Heart right ventricle (tissue), 16 donors: ENCODE results near the gene DDX56. TPM values are rescaled to one million over a fixed set of nuclear protein-coding genes. Genes with fewer than 3 reads are reported as not detected.

ENCODE experiments used
- ATAC-seq, 8 donors: fragments of 200-7000 bp; cut with Tn5 transposase; one replicate each; pipeline ENCODE4 v1.9.1; 2020; ENCODE audit warnings: mild to moderate bottlenecking in 8 of 8, moderate library complexity in 8 of 8, moderate number of reproducible peaks in 1 of 8
- DNase-seq, 2 donors: peaks; one replicate each; pipeline ENCODE4 v3.0.0-alpha.2; 2020
- H3K27ac ChIP-seq, 10 donors: fragments of 200-600 bp; sonication (generic) in 2 of 10; one replicate each; pipeline versions ENCODE4 v1.5.0 to v1.8.0; 2020 to 2022; ENCODE audit warnings: mild to moderate bottlenecking in 3 of 10
- H3K27me3 ChIP-seq, 7 donors: fragments of 200-600 bp; one replicate each; pipeline ENCODE4 v1.8.0; 2021 to 2022; ENCODE audit warnings: mild to moderate bottlenecking in 2 of 7
- H3K36me3 ChIP-seq, 9 donors: fragments of 200-600 bp; sonication (generic) in 1 of 9; one replicate each; pipeline versions ENCODE4 v1.5.0 to v1.8.0; 2020 to 2022; ENCODE audit warnings: mild to moderate bottlenecking in 2 of 9
- H3K4me1 ChIP-seq, 9 donors: fragments of 200-600 bp; sonication (generic) in 1 of 9; one replicate each; pipeline versions ENCODE4 v1.5.0 to v1.8.0; 2020 to 2022; ENCODE audit warnings: mild to moderate bottlenecking in 4 of 9
- H3K4me3 ChIP-seq, 10 donors: fragments of 200-600 bp; sonication (generic) in 2 of 10; one replicate each; pipeline versions ENCODE4 v1.5.0 to v1.8.0; 2020 to 2022; ENCODE audit warnings: mild to moderate bottlenecking in 7 of 10, moderate library complexity in 2 of 10
- H3K9me3 ChIP-seq, 11 donors: fragments of 200-600 bp in 10 of 11; sonication (generic) in 2 of 11; one replicate each; pipeline versions ENCODE4 v1.5.0 to v1.8.0; 2013 to 2022; ENCODE audit warnings: mild to moderate bottlenecking in 2 of 11, control low read depth in 1 of 11, moderate library complexity in 1 of 11
- CTCF ChIP-seq, 9 donors: fragments of 200-600 bp; sonication (generic) in 2 of 9; IDR thresholded peaks; one replicate each; pipeline versions ENCODE4 v1.5.0 to v1.8.0; 2021 to 2022; ENCODE audit warnings: antibody characterized with exemption in 9 of 9, mild to moderate bottlenecking in 5 of 9, moderate library complexity in 1 of 9
- WGBS, 2 donors: extraction: QIAGEN DNeasy Blood & Tissue Kit; methylation state at CpG; one replicate each; pipeline ENCODE4 v1.1.7; 2013; ENCODE audit warnings: inconsistent platforms in 1 of 2; 5-methylcytosine and 5-hydroxymethylcytosine counted together
- intact Hi-C, 10 donors: fragments of 100-400 bp; cut with DNase I; formaldehyde crosslinking; loops; one replicate each; pipeline versions ENCODE4 v1.11.1 to v1.14.2; 2022
- polyA plus RNA-seq, 2 donors: library from polyadenylated mRNA; stranded (reverse); fragments of 200-250 nt; gene quantifications; one replicate each; pipeline ENCODE4 v1.2.3, GENCODE V29; 2013
- total RNA-seq, 10 donors: library from RNA; stranded (reverse); fragmentation: NEBNext Ultra II Directional in 3 of 10; extraction: Animal tissue kit (Norgen Biotek cat#: 25700) in 3 of 10; gene quantifications; one replicate each; pipeline versions ENCODE4 v1.2.1 to v1.2.4, GENCODE V29; 2021 to 2023
- donor health status: Arrhythmogenic right ventricular cardiomyopathy.
- donor health status: ischemic (EF 13 %, LVEDD 7.1; RV severe dilation, severe dysfunction).
- donor health status: healthy with polysubstance abuse.
- donor health status: DM: no; HTN: yes; CAD: no.
- donor health status: DM: no; HTN: no; CAD: no.
- donor health status: ischemic (EF 25% LVEDD 6.9; RV normal size, moderate dysfunction).
- donor health status: ischemic (EF 25% LVEDD 5.7; RV mildly dilated, moderate dysfunction).
- donor health status: healthy.
- donor health status: DM: yes; HTN: yes; CAD: no.
- donor health status: Ischemic cardiomyopathy.
- donor health status: ischemic (EF 35%, LVEDD 5.7; RV mildly dilated, moderate dysfunction).
- donor health status: nonischemic (EF 11% LVEDD 7.7; RV severe dilation, severe dysfunction).
- donor health status: DM: yes; HTN: yes; CAD: no.
- donor health status: PGD.
- donor health status: ischemic (EF 29% LVEDD 5.4; RV normal size, mild dysfunction).
- donor health status: nonischemic (EF 23%, LVEDD 6.1; RV moderate dilation, normal function).

The DDX56 gene
- total and polyA plus RNA-seq, 12 donors, result 23.2 to 100 (median 29.0) TPM

- H3K9me3 ChIP-seq, result no peaks in the 10 kb centered on the region
- no peak overlapping the region for H3K27ac ChIP-seq
- DNase-seq (no peak), ATAC-seq (no peak)
- WGBS, 2 donors, result 94 to 95% methylated on average over 8 of the region's 8 CpGs
- no peaks in the 10 kb centered on the region for H3K4me1 ChIP-seq
- intact Hi-C loops, result no loop called here
- no peaks in the 10 kb centered on the region for H3K27me3 ChIP-seq
- no peak for TF ChIP-seq CTCF (IDR thresholded peaks at IDR 0.05)
- H3K4me3 ChIP-seq, result no peak overlapping the region
- no peaks in the 10 kb centered on the region for H3K36me3 ChIP-seq
Observed at GRCh38 chr7:44535348-44536064, 38.2 kb downstream of the DDX56 start.

- 54 to 57% methylated on average over 7 of the region's 7 CpGs for WGBS, 2 donors
- TF ChIP-seq CTCF (IDR thresholded peaks at IDR 0.05), result peak; percentile 8 to 70 (median 49)
- no peaks in the 10 kb centered on the region for H3K9me3 ChIP-seq
- H3K27me3 ChIP-seq, result no peaks in the 10 kb centered on the region
- H3K36me3 ChIP-seq, result no peaks in the 10 kb centered on the region
- H3K4me3 ChIP-seq, result no peak overlapping the region
- H3K27ac ChIP-seq, result no peak overlapping the region
- H3K4me1 ChIP-seq, result no peaks in the 10 kb centered on the region
- DNase-seq, result no peak
- peak in 4 of 8 donors; percentile 14 to 54 (median 39) for ATAC-seq
- intact Hi-C loops, result no loop called here
Observed at GRCh38 chr7:44534501-44534900, 39.2 kb downstream of the DDX56 start.

GRCh38 chr7:44534087-44534486 lies 39.6 kb downstream of the DDX56 start:
- Histone ChIP-seq H3K4me1 (no peaks in the 10 kb centered on the region), H3K27ac (no peak overlapping the region), H3K4me3 (no peak overlapping the region), H3K27me3 (no peaks in the 10 kb centered on the region), H3K9me3 (no peaks in the 10 kb centered on the region), H3K36me3 (no peaks in the 10 kb centered on the region)
- TF ChIP-seq CTCF (IDR thresholded peaks at IDR 0.05), result no peak
- ATAC-seq, result no peak
- 62 to 63% methylated on average over 5 of the region's 5 CpGs for WGBS, 2 donors
- DNase-seq, result no peak
- intact Hi-C loops, result no loop called here

GRCh38 chr7:44533301-44534055 lies 40.2 kb downstream of the DDX56 start:
- Histone ChIP-seq H3K27ac (no peak overlapping the region), H3K4me3 (no peak overlapping the region), H3K9me3 (peaks cover 0 to 4% (median 0%) of the 10 kb centered on the region in 11 donors), H3K27me3 (no peaks in the 10 kb centered on the region), H3K36me3 (no peaks in the 10 kb centered on the region), H3K4me1 (no peaks in the 10 kb centered on the region)
- intact Hi-C loops, result no loop called here
- peak in 5 of 8 donors; percentile 10 to 51 (median 29) for ATAC-seq
- WGBS, 2 donors, result 73% methylated on average over 8 of the region's 8 CpGs
- TF ChIP-seq CTCF (IDR thresholded peaks at IDR 0.05), result no peak
- no peak for DNase-seq
